AG10803 (cell line): ENCODE results near the gene DSG4.

ENCODE experiments used
- DNase-seq: peaks from one replicate; pipeline ENCODE4 v3.0.0; 2010; ENCODE audit warnings: low read depth
- H3K4me3 ChIP-seq: 2 replicates; pipeline ENCODE4 v1.5.1; 2011; ENCODE audit warnings: mild to moderate bottlenecking, low read length, control low read depth
- CTCF ChIP-seq: conservative IDR thresholded peaks from 2 replicates; pipeline ENCODE4 v1.5.1; 2011; ENCODE audit warnings: mild to moderate bottlenecking, low read length, control low read depth, inconsistent platforms

The DSG4 gene

DNA sequence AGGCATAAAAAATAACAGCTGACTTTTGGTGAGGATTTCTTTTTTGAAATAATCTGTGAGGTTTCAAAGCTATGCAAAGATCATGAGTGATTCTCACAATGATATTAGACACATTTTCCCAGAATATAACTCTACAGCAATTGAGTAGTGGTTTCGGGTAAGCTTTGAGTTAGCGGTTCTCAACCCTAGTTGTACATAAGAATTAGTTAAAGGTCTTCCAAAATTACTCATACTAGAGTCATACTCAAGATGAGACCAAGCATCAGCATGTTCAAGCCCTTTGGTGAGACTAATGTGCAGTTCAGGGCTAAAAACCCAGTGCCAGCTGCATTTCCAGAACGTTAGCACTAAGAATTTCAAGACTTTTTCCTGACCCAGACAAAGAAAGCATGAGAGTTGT, 31.1 kb downstream of the DSG4 start:
- DNase-seq, result no peak
- TF ChIP-seq CTCF, result no peak
- H3K4me3 ChIP-seq, result no peak overlapping the region

DNA sequence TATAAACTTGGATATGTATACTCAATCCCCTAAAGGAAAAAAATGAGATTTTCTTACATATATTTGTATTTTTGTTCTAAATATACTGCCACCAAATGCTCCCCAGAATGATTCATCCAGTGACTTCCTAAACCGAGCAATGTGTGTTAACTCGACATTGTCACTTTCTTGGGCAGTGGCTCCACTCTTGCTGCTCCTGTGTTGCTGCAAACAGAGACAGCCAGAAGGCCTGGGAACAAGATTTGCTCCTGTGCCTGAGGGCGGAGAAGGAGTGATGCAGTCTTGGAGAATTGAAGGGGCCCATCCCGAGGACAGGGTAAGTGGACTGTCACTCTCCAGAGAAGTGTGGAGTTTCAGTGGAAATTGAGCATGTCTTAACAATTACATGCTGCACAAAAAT, 32.7 kb downstream of the DSG4 start:
- TF ChIP-seq CTCF, result no peak
- no peak overlapping the region for H3K4me3 ChIP-seq
- no peak for DNase-seq

DNA sequence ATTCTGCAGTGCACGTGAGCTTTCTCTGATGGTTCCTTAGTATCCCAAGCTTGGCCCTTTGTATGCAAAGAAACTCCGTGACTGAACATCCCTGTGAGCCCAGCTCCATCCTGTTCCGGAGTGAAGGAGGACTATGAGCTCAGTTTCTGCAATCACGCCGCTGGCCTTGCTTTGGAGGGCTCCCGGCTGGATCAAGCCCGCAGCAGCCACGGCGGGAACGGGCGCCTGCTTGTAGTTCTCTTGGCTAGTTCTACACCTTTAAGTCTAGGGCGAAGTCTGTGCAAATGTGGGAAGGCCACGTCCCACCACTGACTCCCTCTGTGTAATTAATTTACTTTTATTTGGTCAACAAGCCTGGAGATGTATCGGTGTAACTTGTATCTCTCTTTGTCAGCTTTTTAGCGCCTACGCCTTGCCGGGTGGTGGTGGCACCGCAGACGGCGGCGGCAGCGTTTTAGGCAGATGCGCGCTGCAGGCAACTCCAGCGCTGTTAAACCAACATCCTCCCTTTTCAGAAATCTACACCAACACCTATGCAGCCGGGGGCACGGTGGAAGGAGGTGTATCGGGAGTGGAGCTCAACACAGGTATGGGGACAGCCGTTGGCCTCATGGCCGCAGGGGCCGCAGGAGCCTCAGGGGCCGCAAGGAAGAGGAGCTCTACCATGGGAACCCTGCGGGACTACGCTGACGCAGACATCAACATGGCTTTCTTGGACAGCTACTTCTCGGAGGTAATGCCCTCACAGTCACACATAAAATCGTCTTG, 34.3 kb downstream of the DSG4 start:
- TF ChIP-seq CTCF, result no peak
- H3K4me3 ChIP-seq, result no peak overlapping the region
- DNase-seq, result no peak

GRCh38 chr18:31413137-31413536, 36.6 kb downstream of the DSG4 start:
- TF ChIP-seq CTCF, result no peak
- no peak for DNase-seq
- no peak overlapping the region for H3K4me3 ChIP-seq

- DNase-seq, result no peak
- TF ChIP-seq CTCF, result no peak
- no peak overlapping the region for H3K4me3 ChIP-seq
Observed at GRCh38 chr18:31417850-31418249, 41.3 kb downstream of the DSG4 start.

- H3K4me3 ChIP-seq, result no peak overlapping the region
- DNase-seq, result no peak
- no peak for TF ChIP-seq CTCF
Observed at GRCh38 chr18:31419457-31419932, 42.9 kb downstream of the DSG4 start.

DNA sequence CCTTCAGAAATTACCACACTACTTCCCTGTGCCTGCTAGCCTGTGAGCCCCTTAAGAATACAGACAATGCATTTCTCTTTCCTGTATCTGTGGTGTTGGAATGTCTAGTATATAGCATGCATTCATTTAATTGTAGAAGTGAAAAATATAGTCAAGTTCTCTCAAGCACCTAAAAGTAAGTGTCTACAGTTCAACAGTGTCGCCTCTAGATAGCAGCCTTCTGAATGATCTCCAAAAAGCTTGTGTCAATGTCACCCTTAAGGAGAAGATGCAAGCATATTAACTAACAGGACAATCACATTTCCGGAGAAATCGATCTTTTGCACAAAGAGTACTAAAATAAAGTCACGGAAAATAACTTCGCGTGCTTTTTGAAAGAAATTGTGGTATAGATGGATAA, 43.5 kb downstream of the DSG4 start:
- no peak for DNase-seq
- TF ChIP-seq CTCF, result no peak
- H3K4me3 ChIP-seq, result no peak overlapping the region
